Naive B cell (primary cell): Measurements from ENCODE around the gene YES1. TPM values are rescaled to one million over a fixed set of nuclear protein-coding genes. Genes with fewer than 3 reads are reported as not detected.

ENCODE experiments used
- ATAC-seq, 2 donors: fragments of 150-1000 bp; cut with Tn5 transposase; 2 replicates each; pipeline ENCODE4 v1.10.0; 2021; ENCODE audit warnings: low read depth in 2 of 2, mild to moderate bottlenecking in 2 of 2, moderate library complexity in 2 of 2
- DNase-seq: peaks from one replicate; pipeline ENCODE4 v3.0.0; 2022
- H3K27ac Mint-ChIP-seq, 6 donors: one replicate each; pipeline ENCODE4 v1.8.0; 2020 to 2022; ENCODE audit warnings: mild to moderate bottlenecking in 6 of 6, mixed read lengths in 6 of 6, moderate library complexity in 5 of 6, inconsistent platforms in 2 of 6
- H3K27me3 Mint-ChIP-seq, 3 donors: one replicate each; pipeline ENCODE4 v1.8.0; 2021 to 2022; ENCODE audit warnings: mixed read lengths in 3 of 3, mild to moderate bottlenecking in 1 of 3
- H3K36me3 Mint-ChIP-seq, 2 donors: one replicate each; pipeline ENCODE4 v1.8.0; 2020 to 2022; ENCODE audit warnings: mixed read lengths in 2 of 2, inconsistent platforms in 1 of 2, mild to moderate bottlenecking in 1 of 2
- H3K4me1 Mint-ChIP-seq, 3 donors: one replicate each; pipeline ENCODE4 v1.8.0; 2020 to 2022; ENCODE audit warnings: mixed read lengths in 3 of 3, inconsistent platforms in 1 of 3, mild to moderate bottlenecking in 1 of 3, moderate library complexity in 1 of 3
- H3K4me3 Mint-ChIP-seq, 8 donors: one replicate each; pipeline ENCODE4 v1.8.0; 2020 to 2022; ENCODE audit warnings: mild to moderate bottlenecking in 8 of 8, mixed read lengths in 8 of 8, moderate library complexity in 8 of 8, inconsistent platforms in 2 of 8
- H3K9me3 Mint-ChIP-seq, 7 donors: one replicate each; pipeline ENCODE4 v1.8.0; 2020 to 2022; ENCODE audit warnings: mixed read lengths in 7 of 7, mild to moderate bottlenecking in 5 of 7, inconsistent platforms in 2 of 7, moderate library complexity in 1 of 7
- polyA plus RNA-seq, 6 donors: library from polyadenylated mRNA; unstranded; fragments of 300-500 nt; fragmentation: Illumina TruSeq; gene quantifications; one replicate each; pipeline ENCODE4 v1.2.3, GENCODE V29; 2021; ENCODE audit warnings: low read depth in 6 of 6

YES1 gene
- polyA plus RNA-seq, 6 donors from 2014 or later = not detected

- ATAC-seq (no peak), DNase-seq (no peak)
- Mint-ChIP-seq H3K9me3 (peaks cover 2 to 11% (median 6%) of the 10 kb centered on the region in 7 donors), H3K4me1 (peaks cover 6 to 15% (median 11%) of the 10 kb centered on the region in 3 donors), H3K27me3 (peaks cover 40 to 50% (median 47%) of the 10 kb centered on the region in 3 donors), H3K27ac (no peak overlapping the region), H3K4me3 (no peak overlapping the region), H3K36me3 (no peaks in the 10 kb centered on the region)
These were observed 22.2 kb upstream of the YES1 start for GRCh38 chr18:834082-834720.

GRCh38 chr18:833197-833596, 21.2 kb upstream of the YES1 start:
- H3K9me3 Mint-ChIP-seq = peaks cover 2 to 11% (median 6%) of the 10 kb centered on the region in 7 donors
- no peaks in the 10 kb centered on the region for H3K36me3 Mint-ChIP-seq
- peaks cover 6 to 15% (median 11%) of the 10 kb centered on the region in 3 donors for H3K4me1 Mint-ChIP-seq
- H3K27ac Mint-ChIP-seq = no peak overlapping the region
- H3K27me3 Mint-ChIP-seq = peaks cover 38 to 47% (median 42%) of the 10 kb centered on the region in 3 donors
- no peak overlapping the region for H3K4me3 Mint-ChIP-seq
- no peak for DNase-seq
- ATAC-seq = no peak

GRCh38 chr18:832085-832681, 20.1 kb upstream of the YES1 start:
- H3K4me3 Mint-ChIP-seq = no peak overlapping the region
- peaks cover 6 to 15% (median 11%) of the 10 kb centered on the region in 3 donors for H3K4me1 Mint-ChIP-seq
- no peak overlapping the region for H3K27ac Mint-ChIP-seq
- peaks cover 36 to 40% (median 39%) of the 10 kb centered on the region in 3 donors for H3K27me3 Mint-ChIP-seq
- ATAC-seq (no peak), DNase-seq (no peak)
- peaks cover 2 to 11% (median 6%) of the 10 kb centered on the region in 7 donors for H3K9me3 Mint-ChIP-seq
- H3K36me3 Mint-ChIP-seq = no peaks in the 10 kb centered on the region

- peaks cover 6 to 15% (median 11%) of the 10 kb centered on the region in 3 donors for H3K4me1 Mint-ChIP-seq
- peak overlapping the region in 3 of 8 donors; percentile 7 to 52 (median 30) for H3K4me3 Mint-ChIP-seq
- H3K27ac Mint-ChIP-seq = no peak overlapping the region
- DNase-seq = peak; percentile 21
- ATAC-seq = peak; percentile 49 to 56
- H3K27me3 Mint-ChIP-seq = peaks cover 41 to 47% (median 42%) of the 10 kb centered on the region in 3 donors
- H3K36me3 Mint-ChIP-seq = no peaks in the 10 kb centered on the region
- H3K9me3 Mint-ChIP-seq = peaks cover 2 to 11% (median 6%) of the 10 kb centered on the region in 7 donors
These were observed 18.4 kb upstream of the YES1 start for GRCh38 chr18:830315-830901.

GRCh38 chr18:829432-829831, 17.4 kb upstream of the YES1 start:
- Mint-ChIP-seq H3K9me3 (peaks cover 2 to 11% (median 6%) of the 10 kb centered on the region in 7 donors), H3K36me3 (no peaks in the 10 kb centered on the region), H3K4me1 (peaks cover 6 to 15% (median 11%) of the 10 kb centered on the region in 3 donors), H3K27me3 (peaks cover 42 to 51% (median 46%) of the 10 kb centered on the region in 3 donors), H3K27ac (no peak overlapping the region), H3K4me3 (no peak overlapping the region)
- no peak for DNase-seq
- no peak for ATAC-seq

- H3K27me3 Mint-ChIP-seq = peaks cover 39 to 45% (median 43%) of the 10 kb centered on the region in 3 donors
- ATAC-seq (no peak), DNase-seq (no peak)
- H3K36me3 Mint-ChIP-seq = no peaks in the 10 kb centered on the region
- peaks cover 0 to 11% (median 4%) of the 10 kb centered on the region in 7 donors for H3K9me3 Mint-ChIP-seq
- no peak overlapping the region for H3K4me3 Mint-ChIP-seq
- H3K27ac Mint-ChIP-seq = no peak overlapping the region
- H3K4me1 Mint-ChIP-seq = peaks cover 6 to 15% (median 11%) of the 10 kb centered on the region in 3 donors
These were observed 15.1 kb upstream of the YES1 start for GRCh38 chr18:827093-827677.

GRCh38 chr18:825891-826585, 14.0 kb upstream of the YES1 start:
- Mint-ChIP-seq H3K4me3 (no peak overlapping the region), H3K9me3 (peaks cover 0 to 11% (median 4%) of the 10 kb centered on the region in 7 donors), H3K4me1 (peaks cover 6 to 11% (median 8%) of the 10 kb centered on the region in 3 donors), H3K27me3 (peaks cover 37 to 42% (median 40%) of the 10 kb centered on the region in 3 donors), H3K36me3 (no peaks in the 10 kb centered on the region), H3K27ac (no peak overlapping the region)
- no peak for DNase-seq
- no peak for ATAC-seq

GRCh38 chr18:824179-824578, 12.1 kb upstream of the YES1 start:
- Mint-ChIP-seq H3K36me3 (no peaks in the 10 kb centered on the region), H3K9me3 (no peaks in the 10 kb centered on the region), H3K27ac (no peak overlapping the region), H3K4me3 (no peak overlapping the region), H3K4me1 (no peaks in the 10 kb centered on the region), H3K27me3 (peaks cover 29 to 42% (median 37%) of the 10 kb centered on the region in 3 donors)
- ATAC-seq (no peak), DNase-seq (no peak)

- peaks cover 0 to 3% (median 0%) of the 10 kb centered on the region in 7 donors for H3K9me3 Mint-ChIP-seq
- no peak overlapping the region for H3K4me3 Mint-ChIP-seq
- H3K27me3 Mint-ChIP-seq = peaks cover 42 to 57% (median 49%) of the 10 kb centered on the region in 3 donors
- peaks cover 0 to 4% of the 10 kb centered on the region in 2 donors for H3K36me3 Mint-ChIP-seq
- H3K4me1 Mint-ChIP-seq = no peaks in the 10 kb centered on the region
- DNase-seq (no peak), ATAC-seq (no peak)
- H3K27ac Mint-ChIP-seq = no peak overlapping the region
These were observed 8.6 kb upstream of the YES1 start for GRCh38 chr18:820591-821165.

- Mint-ChIP-seq H3K4me3 (no peak overlapping the region), H3K9me3 (peaks cover 3 to 18% (median 10%) of the 10 kb centered on the region in 7 donors), H3K36me3 (peaks cover 4 to 10% of the 10 kb centered on the region in 2 donors), H3K27ac (no peak overlapping the region), H3K27me3 (peaks cover 43 to 49% (median 47%) of the 10 kb centered on the region in 3 donors), H3K4me1 (peaks cover 9 to 16% (median 13%) of the 10 kb centered on the region in 3 donors)
- ATAC-seq = no peak
- DNase-seq = no peak
These were observed 4.8 kb upstream of the YES1 start for GRCh38 chr18:816869-817268.

GRCh38 chr18:816088-816653, 4.1 kb upstream of the YES1 start:
- peaks cover 3 to 22% (median 12%) of the 10 kb centered on the region in 7 donors for H3K9me3 Mint-ChIP-seq
- peaks cover 4 to 10% of the 10 kb centered on the region in 2 donors for H3K36me3 Mint-ChIP-seq
- peaks cover 15 to 21% (median 19%) of the 10 kb centered on the region in 3 donors for H3K4me1 Mint-ChIP-seq
- H3K27ac Mint-ChIP-seq = no peak overlapping the region
- H3K4me3 Mint-ChIP-seq = no peak overlapping the region
- DNase-seq (no peak), ATAC-seq (no peak)
- peaks cover 46 to 49% (median 47%) of the 10 kb centered on the region in 3 donors for H3K27me3 Mint-ChIP-seq

GRCh38 chr18:815353-815752, 3.3 kb upstream of the YES1 start:
- peaks cover 3 to 30% (median 17%) of the 10 kb centered on the region in 7 donors for H3K9me3 Mint-ChIP-seq
- peaks cover 16 to 24% (median 19%) of the 10 kb centered on the region in 3 donors for H3K4me1 Mint-ChIP-seq
- H3K27me3 Mint-ChIP-seq = peaks cover 53 to 56% (median 53%) of the 10 kb centered on the region in 3 donors
- ATAC-seq (no peak), DNase-seq (no peak)
- no peak overlapping the region for H3K27ac Mint-ChIP-seq
- peaks cover 4 to 10% of the 10 kb centered on the region in 2 donors for H3K36me3 Mint-ChIP-seq
- H3K4me3 Mint-ChIP-seq = no peak overlapping the region
